GM12891 (cell line): ENCODE results near the gene SRPK3.

ENCODE experiments used
- PAX5 ChIP-seq: IDR thresholded peaks from 2 replicates; pipeline ENCODE4 v1.6.1; 2011; ENCODE audit warnings: low read length, moderate library complexity, mild to moderate bottlenecking; ENCODE audit not compliant: insufficient read depth, severe bottlenecking
- POLR2A ChIP-seq: IDR thresholded peaks from 2 replicates; pipeline ENCODE4 v1.6.1; 2011; ENCODE audit warnings: low read depth, low read length, control low read depth
- POLR2AphosphoS5 ChIP-seq: IDR thresholded peaks from 2 replicates; pipeline ENCODE4 v1.6.1; 2011; ENCODE audit warnings: low read depth, low read length, control low read depth
- POU2F2 ChIP-seq: IDR thresholded peaks from 2 replicates; pipeline ENCODE4 v1.6.1; 2011; ENCODE audit warnings: low read depth, mild to moderate bottlenecking, control low read depth, low read length, moderate library complexity
- SPI1 ChIP-seq: IDR thresholded peaks from 2 replicates; pipeline ENCODE4 v1.6.1; 2011; ENCODE audit warnings: low read depth, low read length, control low read depth
- TAF1 ChIP-seq: IDR thresholded peaks from 2 replicates; pipeline ENCODE4 v1.6.1; 2011; ENCODE audit warnings: low read depth, low read length, control low read depth

GRCh38 chrX:153797415-153798015, 16.7 kb downstream of the SRPK3 start:
- TF ChIP-seq POLR2AphosphoS5 = no peak
- TF ChIP-seq POLR2A = no peak
- TF ChIP-seq TAF1 = no peak
- no peak for TF ChIP-seq POU2F2
- no peak for TF ChIP-seq SPI1
- no peak for TF ChIP-seq PAX5
